Right atrium auricular region (tissue), 2 donors: ENCODE measurements around the gene CYP2B6. TPM values are rescaled to one million over a fixed set of nuclear protein-coding genes. Genes with fewer than 3 reads are reported as not detected.
"Not testable (repeated sequence)": the region's sequence is repeated elsewhere in the genome, so short reads cannot be mapped to it uniquely, and the experiment has no call there.

Source experiments
- DNase-seq: peaks from one replicate; pipeline ENCODE4 v3.0.0-alpha.2; 2019; ENCODE audit warnings: low spot score
- H3K27ac ChIP-seq, 2 donors: fragments of 200-600 bp; sonication (generic); 1 replicate in 1 of 2; 2 replicates in 1 of 2; pipeline ENCODE4 v1.5.1; 2016 to 2019
- H3K27me3 ChIP-seq, 2 donors: fragments of 200-600 bp; sonication (generic); one replicate each; pipeline versions ENCODE4 v1.5.1 to v1.6.0; 2017 to 2019
- H3K36me3 ChIP-seq: fragments of 200-600 bp; sonication (generic); one replicate; pipeline ENCODE4 v1.5.1; 2016
- H3K4me1 ChIP-seq, 2 donors: fragments of 200-600 bp; sonication (generic); one replicate each; pipeline versions ENCODE4 v1.5.1 to v1.6.0; 2017 to 2019
- H3K4me3 ChIP-seq, 2 donors: fragments of 200-600 bp; sonication (generic); 1 replicate in 1 of 2; 2 replicates in 1 of 2; pipeline ENCODE4 v1.5.1; 2017 to 2019; ENCODE audit warnings: mild to moderate bottlenecking in 1 of 2, moderate library complexity in 1 of 2
- H3K9me3 ChIP-seq, 2 donors: fragments of 200-600 bp; sonication (generic); one replicate each; pipeline ENCODE4 v1.5.1; 2019
- total RNA-seq, 2 donors: library from RNA; depleted of rRNA; stranded (reverse); fragments of >200 nt; gene quantifications; one replicate each; pipeline ENCODE4 v1.1.0, GENCODE V29; 2016
- TF ChIP-seq, protein P1 (sequence below), 2 donors: fragments of 200-600 bp; sonication (generic); IDR thresholded peaks; one replicate each; pipeline ENCODE4 v1.5.1; 2019; ENCODE audit warnings: antibody characterized with exemption in 2 of 2

CYP2B6 gene
- total RNA-seq, 2 donors from 2014 or later = not detected

DNA sequence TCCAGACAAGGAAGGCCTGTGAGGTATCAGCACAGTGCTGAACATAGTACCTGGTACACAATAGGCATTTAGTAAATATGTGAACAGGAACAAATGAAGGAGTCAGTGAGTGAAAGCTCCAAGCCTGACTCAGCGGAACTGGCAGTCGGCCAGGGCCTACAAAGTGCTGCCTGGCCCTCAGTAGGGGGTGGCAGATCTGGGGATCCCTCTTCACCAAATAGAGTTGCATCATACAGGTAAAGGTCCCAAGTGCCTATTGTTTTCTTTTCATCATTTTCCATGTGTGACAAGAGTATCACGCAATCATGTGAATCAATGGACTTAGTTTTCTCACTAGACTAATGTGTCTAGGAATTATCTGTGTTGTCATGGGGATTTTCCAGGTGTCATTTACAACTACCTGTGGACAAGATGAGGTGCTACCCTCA lies 9.2 kb downstream of the CYP2B6 start:
- Histone ChIP-seq H3K27me3 (no peaks in the 10 kb centered on the region), H3K27ac (no peak overlapping the region), H3K4me3 (no peak overlapping the region), H3K4me1 (no peaks in the 10 kb centered on the region), H3K36me3 (no peaks in the 10 kb centered on the region), H3K9me3 (no peaks in the 10 kb centered on the region)
- TF ChIP-seq, protein P1, sequence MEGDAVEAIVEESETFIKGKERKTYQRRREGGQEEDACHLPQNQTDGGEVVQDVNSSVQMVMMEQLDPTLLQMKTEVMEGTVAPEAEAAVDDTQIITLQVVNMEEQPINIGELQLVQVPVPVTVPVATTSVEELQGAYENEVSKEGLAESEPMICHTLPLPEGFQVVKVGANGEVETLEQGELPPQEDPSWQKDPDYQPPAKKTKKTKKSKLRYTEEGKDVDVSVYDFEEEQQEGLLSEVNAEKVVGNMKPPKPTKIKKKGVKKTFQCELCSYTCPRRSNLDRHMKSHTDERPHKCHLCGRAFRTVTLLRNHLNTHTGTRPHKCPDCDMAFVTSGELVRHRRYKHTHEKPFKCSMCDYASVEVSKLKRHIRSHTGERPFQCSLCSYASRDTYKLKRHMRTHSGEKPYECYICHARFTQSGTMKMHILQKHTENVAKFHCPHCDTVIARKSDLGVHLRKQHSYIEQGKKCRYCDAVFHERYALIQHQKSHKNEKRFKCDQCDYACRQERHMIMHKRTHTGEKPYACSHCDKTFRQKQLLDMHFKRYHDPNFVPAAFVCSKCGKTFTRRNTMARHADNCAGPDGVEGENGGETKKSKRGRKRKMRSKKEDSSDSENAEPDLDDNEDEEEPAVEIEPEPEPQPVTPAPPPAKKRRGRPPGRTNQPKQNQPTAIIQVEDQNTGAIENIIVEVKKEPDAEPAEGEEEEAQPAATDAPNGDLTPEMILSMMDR (IDR thresholded peaks at IDR 0.05) = no peak
- DNase-seq = no peak

DNA sequence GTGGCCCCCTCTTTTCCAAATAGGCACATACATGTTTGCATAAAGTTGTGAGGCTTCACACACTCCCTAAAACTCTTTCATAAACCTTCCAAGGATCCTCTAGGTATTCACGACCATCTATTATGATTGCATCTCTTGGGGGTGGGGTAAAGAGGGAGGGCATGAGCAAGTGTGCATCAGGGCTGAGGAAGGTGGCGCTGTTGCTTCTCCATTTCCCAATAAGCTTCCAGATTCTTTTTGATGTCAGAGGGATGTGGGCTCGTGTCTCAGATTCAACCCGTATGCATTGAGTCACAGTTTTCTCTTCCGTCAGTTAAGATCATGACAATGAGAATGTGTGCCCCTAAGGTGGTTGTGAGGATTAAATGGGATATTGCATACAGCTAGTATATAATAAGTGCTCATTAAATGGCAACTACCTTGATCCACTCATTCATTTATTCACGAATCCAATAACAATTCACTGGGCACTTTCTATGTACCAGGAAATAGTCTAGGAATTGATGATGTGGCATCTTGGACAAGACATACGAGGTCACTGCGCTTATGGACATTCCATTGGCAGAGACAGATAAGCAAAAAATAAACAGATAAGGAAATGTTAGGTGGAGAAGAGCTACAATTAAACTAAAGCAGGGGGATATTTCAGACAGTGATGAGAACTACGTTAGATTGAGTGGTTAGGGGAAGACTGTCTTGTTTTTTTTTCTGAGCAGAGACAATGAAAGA lies 10.3 kb downstream of the CYP2B6 start:
- no peaks in the 10 kb centered on the region for H3K27me3 ChIP-seq
- no peak overlapping the region for H3K27ac ChIP-seq
- DNase-seq = no peak
- H3K36me3 ChIP-seq = no peaks in the 10 kb centered on the region
- TF ChIP-seq, protein P1 (IDR thresholded peaks at IDR 0.05) = no peak
- no peaks in the 10 kb centered on the region for H3K9me3 ChIP-seq
- no peak overlapping the region for H3K4me3 ChIP-seq
- no peaks in the 10 kb centered on the region for H3K4me1 ChIP-seq

DNA sequence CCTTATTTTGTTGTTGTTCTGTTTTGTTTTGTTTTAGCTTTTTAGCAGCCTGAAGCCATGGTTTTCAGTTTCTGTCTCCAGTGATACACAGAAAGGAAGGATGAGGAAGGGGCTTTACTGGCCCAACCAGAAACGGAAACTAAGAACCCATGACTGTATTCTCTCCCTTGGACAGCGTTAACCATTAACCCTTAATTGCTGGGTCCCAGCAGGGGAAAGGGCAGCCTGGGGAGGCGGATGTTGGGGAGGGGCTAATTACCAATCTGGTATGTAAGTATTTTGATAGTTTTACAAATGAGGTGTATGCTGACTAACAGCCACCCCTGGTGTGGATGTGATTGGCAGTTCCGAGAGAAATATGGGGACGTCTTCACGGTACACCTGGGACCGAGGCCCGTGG lies 12.6 kb downstream of the CYP2B6 start:
- DNase-seq, H3K4me3 ChIP-seq, H3K4me1 ChIP-seq, H3K27me3 ChIP-seq, H3K9me3 ChIP-seq, H3K27ac ChIP-seq, H3K36me3 ChIP-seq: not testable (repeated sequence)

DNA sequence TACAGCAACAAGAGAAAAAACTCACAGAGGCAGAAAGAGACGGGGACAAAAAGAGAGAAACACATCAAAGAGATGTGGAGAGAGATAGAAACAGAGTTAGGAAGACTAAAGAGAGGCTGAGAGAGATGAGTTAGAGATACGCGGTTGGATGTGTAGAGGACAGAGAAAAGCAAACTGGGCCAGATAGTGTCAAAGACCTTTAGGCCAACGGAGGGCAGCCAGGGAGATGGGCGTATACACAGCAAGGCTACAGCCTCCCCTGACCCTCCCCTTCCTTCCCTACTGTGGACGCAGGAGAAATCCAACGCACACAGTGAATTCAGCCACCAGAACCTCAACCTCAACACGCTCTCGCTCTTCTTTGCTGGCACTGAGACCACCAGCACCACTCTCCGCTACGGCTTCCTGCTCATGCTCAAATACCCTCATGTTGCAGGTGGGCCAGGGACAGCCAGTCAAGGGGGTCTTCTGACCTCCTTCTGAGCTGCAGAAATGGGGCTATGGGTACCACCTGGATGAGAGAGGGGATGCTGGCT lies 18.7 kb downstream of the CYP2B6 start:
- Histone ChIP-seq H3K9me3 (no peaks in the 10 kb centered on the region), H3K27ac (no peak overlapping the region), H3K27me3 (no peaks in the 10 kb centered on the region), H3K4me3 (no peak overlapping the region), H3K4me1 (no peaks in the 10 kb centered on the region), H3K36me3 (no peaks in the 10 kb centered on the region)
- TF ChIP-seq, protein P1 (IDR thresholded peaks at IDR 0.05) = no peak
- no peak for DNase-seq

DNA sequence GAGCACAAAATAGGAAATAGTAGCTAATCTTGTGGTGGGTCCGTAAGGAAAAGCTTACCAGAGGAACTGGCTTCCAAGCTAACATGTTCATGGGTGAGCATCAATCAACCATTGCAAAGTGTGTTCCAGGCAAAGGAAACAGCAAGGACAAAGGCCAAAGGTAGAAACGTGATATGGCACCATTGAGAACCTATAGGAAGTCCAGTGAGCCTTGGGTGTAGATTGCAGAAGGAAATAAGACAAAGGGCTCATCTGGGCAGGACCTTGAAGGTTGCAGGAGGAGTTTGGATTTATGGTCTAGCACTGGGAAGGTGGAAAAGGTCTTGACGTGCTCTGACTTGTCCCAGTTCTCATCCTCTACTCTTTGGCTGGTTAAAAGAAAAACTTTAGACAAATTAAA lies 22.3 kb downstream of the CYP2B6 start:
- no peak overlapping the region for H3K4me3 ChIP-seq
- TF ChIP-seq, protein P1 (IDR thresholded peaks at IDR 0.05) = no peak
- H3K36me3 ChIP-seq = no peaks in the 10 kb centered on the region
- no peak overlapping the region for H3K27ac ChIP-seq
- H3K27me3 ChIP-seq = no peaks in the 10 kb centered on the region
- no peaks in the 10 kb centered on the region for H3K4me1 ChIP-seq
- DNase-seq = no peak
- no peaks in the 10 kb centered on the region for H3K9me3 ChIP-seq

DNA sequence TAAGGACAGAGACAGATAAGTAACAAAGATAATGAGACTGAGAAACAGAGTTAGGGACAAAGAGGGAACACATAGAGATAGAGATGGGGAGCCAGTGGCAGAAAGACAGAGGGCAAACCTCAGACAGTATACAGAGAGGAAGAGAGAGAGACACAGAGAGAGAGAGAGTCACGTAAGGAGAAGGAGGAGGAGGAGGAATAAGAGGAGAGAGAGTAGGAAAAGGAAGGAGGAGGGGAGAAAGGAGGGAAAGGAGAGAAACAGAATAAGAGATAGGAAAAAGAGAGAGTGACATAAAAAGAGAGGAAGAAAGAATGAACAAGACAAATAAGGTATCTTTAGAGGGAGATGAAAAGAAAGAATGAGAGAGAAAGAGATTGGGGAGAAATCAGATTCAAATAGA lies 23.6 kb downstream of the CYP2B6 start:
- TF ChIP-seq, protein P1 (IDR thresholded peaks at IDR 0.05) = no peak
- DNase-seq = no peak
- Histone ChIP-seq H3K9me3 (no peaks in the 10 kb centered on the region), H3K27ac (no peak overlapping the region), H3K4me3 (no peak overlapping the region), H3K4me1 (no peaks in the 10 kb centered on the region), H3K36me3 (no peaks in the 10 kb centered on the region), H3K27me3 (no peaks in the 10 kb centered on the region)
